Endothelial cell of umbilical vein (primary cell): ENCODE data around the gene SMAD9. TPM values are rescaled to one million over a fixed set of nuclear protein-coding genes. Genes with fewer than 3 reads are reported as not detected.

Source experiments
- BruUV-seq: library from RNA; stranded (reverse); fragments of 400-500 nt; replicated peaks from 2 replicates; lab custom pipeline; 2021; lab: Mats Ljungman, UMichigan
- CTCF ChIA-PET: fragments of 300-600, 350-600 bp; sonication (Branson Sonifier 250); formaldehyde crosslinking; loops from one replicate; lab custom pipeline; 2021; ENCODE audit warnings: antibody characterized with exemption, inconsistent platforms; lab: Charles Lee
- POLR2A ChIA-PET: fragments of 300-600, 350-600 bp; sonication (Branson Sonifier 250); formaldehyde crosslinking; loops from one replicate; lab custom pipeline; 2021; ENCODE audit warnings: antibody characterized with exemption, inconsistent platforms; lab: Charles Lee
- DNase-seq: peaks from one replicate; pipeline ENCODE4 v3.0.0-alpha.2; 2011; ENCODE audit warnings: low read depth, low spot score
- FAIRE-seq: peaks from 2 replicates; lab custom pipeline; 2011; peaks lifted over from hg19 to GRCh38; lab: Jason Lieb, UNC
- H2AFZ ChIP-seq: 2 replicates; pipeline ENCODE4 v1.6.0; 2012; ENCODE audit warnings: low read depth, low read length, control low read depth, inconsistent platforms
- H3K27ac ChIP-seq: 2 replicates; pipeline ENCODE4 v1.5.1; 2011; ENCODE audit warnings: low read depth, mild to moderate bottlenecking, control low read depth, low read length, moderate library complexity; ENCODE audit not compliant: insufficient read depth
- H3K27me3 ChIP-seq, 2 experiments: 2 replicates each; pipeline versions ENCODE4 v1.6.0 to v1.6.1; 2011; ENCODE audit warnings: low read length in 2 of 2, mixed read lengths in 1 of 2; ENCODE audit not compliant: control insufficient read depth in 2 of 2, insufficient read depth in 2 of 2
- H3K36me3 ChIP-seq, 2 experiments: 2 replicates in 1 of 2; 3 replicates in 1 of 2; pipeline ENCODE4 v1.5.1; 2011; ENCODE audit warnings: low read length in 2 of 2, mild to moderate bottlenecking in 1 of 2, moderate library complexity in 1 of 2; ENCODE audit not compliant: control insufficient read depth in 2 of 2, insufficient read depth in 2 of 2; ENCODE audit errors: extremely low read depth in 1 of 2
- H3K4me1 ChIP-seq: 3 replicates; pipeline ENCODE4 v1.5.1; 2011; ENCODE audit warnings: mild to moderate bottlenecking, low read length; ENCODE audit not compliant: control insufficient read depth, insufficient read depth; ENCODE audit errors: extremely low read depth
- H3K4me2 ChIP-seq: 2 replicates; pipeline ENCODE4 v1.6.1; 2011; ENCODE audit warnings: low read length, control low read depth, mixed read lengths; ENCODE audit not compliant: insufficient read depth
- H3K4me3 ChIP-seq, 3 experiments: fragments of 200-600 bp in 1 of 3; sonication (generic), shearing (Covaris generic) in 1 of 3; replicated peaks in 1 of 3; 2 replicates each; pipeline ENCODE4 v1.5.1; 2011 to 2016; ENCODE audit warnings: control low read depth in 3 of 3, low read length in 3 of 3, mild to moderate bottlenecking in 2 of 3, inconsistent platforms in 1 of 3, low read depth in 1 of 3, moderate library complexity in 1 of 3; ENCODE audit not compliant: insufficient read depth in 1 of 3
- H3K79me2 ChIP-seq: 2 replicates; pipeline ENCODE4 v1.6.0; 2012; ENCODE audit warnings: low read length, inconsistent platforms; ENCODE audit not compliant: control insufficient read depth, insufficient read depth
- H3K9ac ChIP-seq: replicated peaks from 2 replicates; pipeline ENCODE3; 2011; ENCODE audit warnings: low read length, control low read depth; ENCODE audit not compliant: insufficient read depth; ENCODE audit errors: extremely low read depth
- H3K9me1 ChIP-seq: replicated peaks from 3 replicates; pipeline ENCODE4 v1.6.0; 2011; ENCODE audit warnings: mild to moderate bottlenecking, low read length; ENCODE audit not compliant: control insufficient read depth, insufficient read depth; ENCODE audit errors: extremely low read depth
- H3K9me3 ChIP-seq: replicated peaks from 2 replicates; pipeline ENCODE4 v1.5.1; 2012; ENCODE audit warnings: low read length, inconsistent platforms; ENCODE audit not compliant: control insufficient read depth, insufficient read depth
- H4K20me1 ChIP-seq: replicated peaks from 2 replicates; pipeline ENCODE3; 2011; ENCODE audit warnings: mild to moderate bottlenecking, low read length; ENCODE audit not compliant: control insufficient read depth, insufficient read depth; ENCODE audit errors: extremely low read depth
- EZH2 ChIP-seq: IDR thresholded peaks from 2 replicates; pipeline ENCODE4 v1.6.1; 2012; ENCODE audit warnings: borderline replicate concordance, low read depth, mild to moderate bottlenecking, moderate library complexity, low read length, inconsistent platforms; ENCODE audit not compliant: severe bottlenecking
- FOS ChIP-seq: IDR thresholded peaks from 2 replicates; pipeline ENCODE4 v1.6.1; 2011; ENCODE audit warnings: mild to moderate bottlenecking, low read length, moderate library complexity, borderline replicate concordance; ENCODE audit not compliant: insufficient read depth
- GATA2 ChIP-seq: IDR thresholded peaks from 2 replicates; pipeline ENCODE4 v1.7.0; 2011; ENCODE audit warnings: low read depth, mild to moderate bottlenecking, moderate library complexity, mixed read lengths, low read length; ENCODE audit not compliant: insufficient read length, insufficient read depth
- JUN ChIP-seq: IDR thresholded peaks from 2 replicates; pipeline ENCODE4 v1.6.1; 2011; ENCODE audit warnings: borderline replicate concordance, low read depth; ENCODE audit not compliant: insufficient read length, insufficient read depth
- MYC ChIP-seq: IDR thresholded peaks from one replicate; pipeline ENCODE4 v1.6.1; 2011; ENCODE audit warnings: mild to moderate bottlenecking, low read depth, low read length
- POLR2A ChIP-seq: IDR thresholded peaks from 2 replicates; pipeline ENCODE4 v1.6.1; 2012; ENCODE audit warnings: low read depth, mild to moderate bottlenecking, control low read depth, low read length
- POLR2AphosphoS5 ChIP-seq: IDR thresholded peaks from 2 replicates; pipeline ENCODE4 v1.6.1; 2012; ENCODE audit warnings: low read depth, mild to moderate bottlenecking, control low read depth, low read length, moderate library complexity; ENCODE audit not compliant: insufficient read depth
- dilution Hi-C: fragments of 300-500 bp; cut with MboI; formaldehyde crosslinking; loops from one replicate; pipeline ENCODE4 v1.15.0; 2019; ENCODE audit warnings: low sequenced_read_pairs; ENCODE audit not compliant: extremely low pct_ligation_motif_present
- intact Hi-C: fragments of 100-400 bp; cut with micrococcal nuclease; formaldehyde crosslinking; loops from one replicate; pipeline ENCODE4 v1.10.0; 2022
- polyA plus RNA-seq, 4 experiments: library from polyadenylated mRNA; depleted of rRNA in 3 of 4; stranded (reverse) in 3 of 4; unstranded in 1 of 4; fragments of >200 nt; gene quantifications; 2 replicates each; pipeline versions ENCODE4 v1.2.1 to v1.2.3, GENCODE V29; 2011 to 2012; ENCODE audit warnings: missing spikeins in 1 of 4
- total RNA-seq: library from RNA; stranded (reverse); gene quantifications from 2 replicates; pipeline ENCODE4 v1.2.3, GENCODE V29; 2021
- TF ChIP-seq, protein P1 (sequence below), 2 donors: IDR thresholded peaks; 1 replicate in 1 of 2; 2 replicates in 1 of 2; pipeline ENCODE4 v1.5.1; 2011; ENCODE audit warnings: low read length in 2 of 2, mild to moderate bottlenecking in 2 of 2, moderate library complexity in 2 of 2, control low read depth in 1 of 2, inconsistent platforms in 1 of 2, low read depth in 1 of 2; ENCODE audit not compliant: insufficient read depth in 1 of 2; ENCODE audit errors: extremely low read depth in 1 of 2
- TF ChIP-seq, protein P2 (sequence below): IDR thresholded peaks from 2 replicates; pipeline ENCODE4 v1.6.1; 2011; ENCODE audit not compliant: insufficient read depth, insufficient read length

Gene SMAD9
- total and polyA plus RNA-seq, 2 donors (not counting 3 experiments of a cell fraction or from before 2014, with no cell fraction given): 2.2 to 4.2 TPM

DNA sequence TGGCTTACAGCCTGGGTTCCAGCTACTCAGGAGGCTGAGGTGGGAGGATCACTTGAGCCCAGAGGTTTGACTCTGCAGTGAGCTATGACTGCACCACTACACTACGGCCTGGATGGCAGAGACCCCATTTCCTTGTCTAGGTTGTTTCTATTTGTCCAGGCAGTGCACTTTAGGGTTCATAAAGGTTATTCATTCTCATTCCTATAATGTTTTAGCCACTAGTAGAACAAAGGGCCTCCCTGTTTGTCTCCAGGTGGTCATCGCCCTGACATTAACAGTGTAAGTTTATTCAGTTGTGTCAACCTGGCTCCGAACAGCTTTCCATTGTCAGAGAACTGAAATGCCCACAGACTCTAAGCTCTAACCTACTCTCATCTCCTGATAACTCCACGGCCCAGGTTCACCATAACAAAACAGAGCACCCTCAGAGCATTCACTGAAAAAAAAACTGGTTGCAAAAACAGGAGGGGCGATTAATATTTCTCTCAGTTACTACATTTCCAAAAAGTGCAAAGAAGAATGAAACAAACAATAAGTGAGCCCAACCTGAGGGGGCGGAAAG, 37.1 kb downstream of the SMAD9 start:
- ChIA-PET CTCF (interaction anchor here (0.9 to 1.4 kb wide), 4 partner anchors 24 to 98 kb away, joined by 3 to 5 read pairs (median 3); no protein-coding TSS in a partner anchor), POLR2A (no interaction called here)
- Histone ChIP-seq H3K4me1 (peaks cover 9% of the 10 kb centered on the region), H3K36me3 (no peaks in the 10 kb centered on the region), H3K27me3 (no peaks in the 10 kb centered on the region), H3K9me3 (no peaks in the 10 kb centered on the region), H3K27ac (no peak overlapping the region), H2AFZ (no peak overlapping the region), H4K20me1 (no peaks in the 10 kb centered on the region), H3K9ac (no peak overlapping the region), H3K4me2 (no peak overlapping the region), H3K4me3 (no peak overlapping the region), H3K9me1 (no peaks in the 10 kb centered on the region), H3K79me2 (no peaks in the 10 kb centered on the region)
- DNase-seq: no peak
- dilution Hi-C loops: no loop called here
- BruUV-seq: no TSS peak
- no peak for FAIRE-seq
- TF ChIP-seq, protein P1, sequence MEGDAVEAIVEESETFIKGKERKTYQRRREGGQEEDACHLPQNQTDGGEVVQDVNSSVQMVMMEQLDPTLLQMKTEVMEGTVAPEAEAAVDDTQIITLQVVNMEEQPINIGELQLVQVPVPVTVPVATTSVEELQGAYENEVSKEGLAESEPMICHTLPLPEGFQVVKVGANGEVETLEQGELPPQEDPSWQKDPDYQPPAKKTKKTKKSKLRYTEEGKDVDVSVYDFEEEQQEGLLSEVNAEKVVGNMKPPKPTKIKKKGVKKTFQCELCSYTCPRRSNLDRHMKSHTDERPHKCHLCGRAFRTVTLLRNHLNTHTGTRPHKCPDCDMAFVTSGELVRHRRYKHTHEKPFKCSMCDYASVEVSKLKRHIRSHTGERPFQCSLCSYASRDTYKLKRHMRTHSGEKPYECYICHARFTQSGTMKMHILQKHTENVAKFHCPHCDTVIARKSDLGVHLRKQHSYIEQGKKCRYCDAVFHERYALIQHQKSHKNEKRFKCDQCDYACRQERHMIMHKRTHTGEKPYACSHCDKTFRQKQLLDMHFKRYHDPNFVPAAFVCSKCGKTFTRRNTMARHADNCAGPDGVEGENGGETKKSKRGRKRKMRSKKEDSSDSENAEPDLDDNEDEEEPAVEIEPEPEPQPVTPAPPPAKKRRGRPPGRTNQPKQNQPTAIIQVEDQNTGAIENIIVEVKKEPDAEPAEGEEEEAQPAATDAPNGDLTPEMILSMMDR (IDR thresholded peaks at IDR 0.05; ENCODE audit: extremely low read depth in 1 of 2, insufficient read depth in 1 of 2, low read depth in 1 of 2, low read length in 2 of 2): no peak
- no peak for TF ChIP-seq POLR2A
- TF ChIP-seq FOS: no peak
- no peak for TF ChIP-seq GATA2
- no peak for TF ChIP-seq POLR2AphosphoS5
- TF ChIP-seq MYC: no peak
- TF ChIP-seq JUN: no peak
- TF ChIP-seq EZH2: no peak
- TF ChIP-seq, protein P2, sequence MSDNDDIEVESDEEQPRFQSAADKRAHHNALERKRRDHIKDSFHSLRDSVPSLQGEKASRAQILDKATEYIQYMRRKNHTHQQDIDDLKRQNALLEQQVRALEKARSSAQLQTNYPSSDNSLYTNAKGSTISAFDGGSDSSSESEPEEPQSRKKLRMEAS: no peak
- intact Hi-C loops: no loop called here
